Prostate gland (tissue), 2 donors: ENCODE measurements around the gene SERINC5.

ENCODE experiments used
- POLR2A ChIP-seq: fragments of 450-650 bp; IDR thresholded peaks from one replicate; pipeline ENCODE4 v1.6.1; 2016; ENCODE audit warnings: antibody characterized with exemption, mild to moderate bottlenecking
- TF ChIP-seq, protein P1 (sequence below), 4 experiments: fragments of 200-600 bp in 2 of 4; fragments of 450-650 bp in 2 of 4; sonication (generic) in 2 of 4; IDR thresholded peaks; 1 replicate in 3 of 4; 2 replicates in 1 of 4; pipeline ENCODE4 v1.5.1; 2016 to 2019; ENCODE audit warnings: antibody characterized with exemption in 4 of 4, mild to moderate bottlenecking in 2 of 4, moderate library complexity in 2 of 4

DNA sequence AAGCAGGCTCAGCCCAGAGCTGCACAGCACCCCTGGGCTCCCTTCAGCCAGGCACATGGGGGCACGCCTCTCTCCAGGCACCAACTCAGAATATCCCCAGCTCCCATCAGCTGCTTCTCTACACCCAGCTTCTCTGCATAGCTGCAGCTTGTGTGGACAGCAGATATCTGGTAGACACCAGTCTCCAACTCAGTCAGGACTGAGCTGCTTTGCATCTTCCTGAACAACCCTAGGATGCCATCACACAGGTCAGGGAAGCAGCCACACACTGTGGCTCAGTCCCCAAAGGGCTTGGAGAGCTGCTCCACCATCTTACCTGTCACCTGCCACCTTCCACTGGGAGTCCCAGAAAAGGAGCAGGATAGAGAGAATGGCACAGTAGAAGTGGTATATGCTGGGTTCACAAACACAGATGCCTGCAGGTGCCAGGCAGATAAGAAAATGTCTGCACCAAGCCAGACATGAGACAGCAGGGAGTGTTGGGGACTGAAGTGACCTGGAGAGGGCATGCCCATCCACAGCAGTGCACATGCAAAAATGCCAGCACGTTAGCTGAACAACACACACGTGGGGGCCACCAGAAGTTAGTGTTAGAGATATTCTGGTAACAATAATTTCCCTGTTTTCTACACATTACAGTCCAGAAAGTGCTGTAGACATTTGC is 178.7 kb downstream of the SERINC5 start:
- TF ChIP-seq, protein P1, sequence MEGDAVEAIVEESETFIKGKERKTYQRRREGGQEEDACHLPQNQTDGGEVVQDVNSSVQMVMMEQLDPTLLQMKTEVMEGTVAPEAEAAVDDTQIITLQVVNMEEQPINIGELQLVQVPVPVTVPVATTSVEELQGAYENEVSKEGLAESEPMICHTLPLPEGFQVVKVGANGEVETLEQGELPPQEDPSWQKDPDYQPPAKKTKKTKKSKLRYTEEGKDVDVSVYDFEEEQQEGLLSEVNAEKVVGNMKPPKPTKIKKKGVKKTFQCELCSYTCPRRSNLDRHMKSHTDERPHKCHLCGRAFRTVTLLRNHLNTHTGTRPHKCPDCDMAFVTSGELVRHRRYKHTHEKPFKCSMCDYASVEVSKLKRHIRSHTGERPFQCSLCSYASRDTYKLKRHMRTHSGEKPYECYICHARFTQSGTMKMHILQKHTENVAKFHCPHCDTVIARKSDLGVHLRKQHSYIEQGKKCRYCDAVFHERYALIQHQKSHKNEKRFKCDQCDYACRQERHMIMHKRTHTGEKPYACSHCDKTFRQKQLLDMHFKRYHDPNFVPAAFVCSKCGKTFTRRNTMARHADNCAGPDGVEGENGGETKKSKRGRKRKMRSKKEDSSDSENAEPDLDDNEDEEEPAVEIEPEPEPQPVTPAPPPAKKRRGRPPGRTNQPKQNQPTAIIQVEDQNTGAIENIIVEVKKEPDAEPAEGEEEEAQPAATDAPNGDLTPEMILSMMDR (IDR thresholded peaks at IDR 0.05), result no peak
- TF ChIP-seq POLR2A, result no peak
